ENCODE data around the gene DDX41. TPM values are rescaled to one million over a fixed set of nuclear protein-coding genes. Genes with fewer than 3 reads are reported as not detected.
A peak's percentile ranks its signal among the peaks of the same experiment; 100 is the strongest.

DDX41 gene
- total and polyA plus RNA-seq, 2 of the 13 experiments (the other 11 are each of a cell fraction or from before 2014, with no cell fraction given), result 62.8 to 105 TPM

- TF ChIP-seq CTCF (CRISPR knock-in tag; IDR thresholded peaks at IDR 0.05) (peak; percentile 36), JUN (CRISPR knock-in tag; IDR thresholded peaks at IDR 0.05) (peak; percentile 79; the same call in 1 of the 2 replicates), PAXIP1 (CRISPR knock-in tag; conservative IDR thresholded peaks at IDR 0.05) (peak; percentile 57), ZNF891 (CRISPR knock-in tag; IDR thresholded peaks at IDR 0.05) (no peak), SAP130 (CRISPR knock-in tag; IDR thresholded peaks at IDR 0.05; ENCODE audit: low read depth) (peak; percentile 89), FOSL1 (CRISPR knock-in tag; IDR thresholded peaks at IDR 0.05; ENCODE audit: borderline replicate concordance) (peak; percentile 80; the same call in 1 of the 2 replicates), ZNF318 (CRISPR knock-in tag; IDR thresholded peaks at IDR 0.05) (0 out of 2 replicates have a peak, but pooled peaks have one; percentile 70), TFAP4 (IDR thresholded peaks at IDR 0.05; ENCODE audit: borderline replicate concordance, low read depth) (peak; percentile 98), CEBPG (CRISPR knock-in tag; IDR thresholded peaks at IDR 0.05) (peak; percentile 74), TBX2 (CRISPR knock-in tag; IDR thresholded peaks at IDR 0.05; ENCODE audit: borderline replicate concordance) (peak; percentile 65; the same call in 1 of the 2 replicates), NR2F6 (IDR thresholded peaks at IDR 0.05) (0 out of 2 replicates have a peak, but pooled peaks have one; percentile 22), NR2F6 (CRISPR knock-in tag; IDR thresholded peaks at IDR 0.05) (no peak), ZFX (CRISPR knock-in tag; IDR thresholded peaks at IDR 0.05; ENCODE audit: low read depth) (0 out of 2 replicates have a peak, but pooled peaks have one; percentile 13), HOXA7 (CRISPR knock-in tag; IDR thresholded peaks at IDR 0.05) (no peak), NBN (conservative IDR thresholded peaks at IDR 0.05) (no peak), FOXA1 (IDR thresholded peaks at IDR 0.05) (no peak), FOXA1 (CRISPR knock-in tag; IDR thresholded peaks at IDR 0.05) (peak; percentile 44)
These were observed 29.5 kb upstream of the DDX41 start (continued) for GRCh38 chr5:177546258-177546741.

Measured in HepG2 (cell line).